Ovary (tissue), 9 donors: ENCODE results near the gene SNHG17. TPM values are rescaled to one million over a fixed set of nuclear protein-coding genes. Genes with fewer than 3 reads are reported as not detected.

Experiments
- DNase-seq, 5 donors: peaks; one replicate each; pipeline ENCODE4 v3.0.0-alpha.2; 2019 to 2020
- H3K27ac ChIP-seq, 2 donors: fragments of 200-600 bp; one replicate each; pipeline versions ENCODE4 v1.5.1 to v1.8.0; 2019 to 2022
- H3K27me3 ChIP-seq: fragments of 200-600 bp; one replicate; pipeline ENCODE4 v1.8.0; 2022
- H3K36me3 ChIP-seq: fragments of 200-600 bp; sonication (generic); one replicate; pipeline ENCODE4 v1.5.1; 2019
- H3K4me1 ChIP-seq: one replicate; pipeline ENCODE4 v1.8.1; 2013; ENCODE audit warnings: mild to moderate bottlenecking, moderate library complexity; ENCODE audit not compliant: insufficient read depth
- H3K4me3 ChIP-seq: fragments of 200-600 bp; sonication (generic); one replicate; pipeline ENCODE4 v1.5.1; 2017
- H3K9me3 ChIP-seq, 2 donors: fragments of 200-600 bp in 1 of 2; sonication (generic) in 1 of 2; one replicate each; pipeline versions ENCODE4 v1.5.1 to v1.8.1; 2013 to 2019; ENCODE audit warnings: mild to moderate bottlenecking in 1 of 2, moderate library complexity in 1 of 2
- EP300 ChIP-seq: sonication (generic); formaldehyde crosslinking; IDR thresholded peaks from one replicate; pipeline ENCODE4 v1.6.1; 2017; ENCODE audit warnings: antibody characterized with exemption
- POLR2A ChIP-seq: fragments of 450-650 bp; IDR thresholded peaks from one replicate; pipeline ENCODE4 v1.6.1; 2017; ENCODE audit warnings: antibody characterized with exemption, mild to moderate bottlenecking, moderate library complexity
- WGBS, 3 donors: extraction: QIAGEN DNeasy Blood & Tissue Kit in 1 of 3; methylation state at CpG; one replicate each; pipeline versions ENCODE4 v1.1.5 to v1.1.7; 2013 to 2017; 5-methylcytosine and 5-hydroxymethylcytosine counted together
- intact Hi-C, 4 donors: fragments of 100-400 bp; cut with DNase I; formaldehyde crosslinking; loops; one replicate each; pipeline versions ENCODE4 v1.11.0 to v1.15.1; 2022 to 2023
- polyA plus RNA-seq, 2 donors: library from polyadenylated mRNA; stranded (reverse); fragments of 200-250 nt in 1 of 2; fragments of 350-450 nt in 1 of 2; fragmentation: Illumina TruSeq in 1 of 2; extraction: RNeasy Lipid Tissue Mini Kit (QIAGEN cat#74804) in 1 of 2; gene quantifications; one replicate each; pipeline ENCODE4 v1.2.3, GENCODE V29; 2013 to 2014
- small RNA-seq: library from RNA; depleted of rRNA; stranded (forward); fragments of <200 nt; gene quantifications from one replicate; pipeline ENCODE3, GENCODE V24; 2016
- total RNA-seq, 7 donors: library from RNA; depleted of rRNA in 2 of 7; stranded (reverse); fragments of >200 nt in 2 of 7; fragmentation: NEBNext Ultra II Directional in 3 of 7; extraction: Animal tissue kit (Norgen Biotek cat#: 25700) in 3 of 7; gene quantifications; one replicate each; pipeline versions ENCODE4 v1.1.0 to v1.2.4, GENCODE V29; 2016 to 2023
- TF ChIP-seq, protein P1 (sequence below), 3 donors: fragments of 450-650 bp in 2 of 3; fragments of 200-600 bp in 1 of 3; IDR thresholded peaks; one replicate each; pipeline versions ENCODE4 v1.5.1 to v1.8.0; 2016 to 2022; ENCODE audit warnings: antibody characterized with exemption in 3 of 3, mild to moderate bottlenecking in 1 of 3
- donor health status: DM: no; HTN: no; CAD: no; lungs with moderate emphysema.
- donor health status: DM: no; HTN: no; CAD: no.
- donor health status: Bipolar disorder and iron deficiency.
- donor health status: DM: yes; HTN: yes; CAD: no.
- donor health status: DM: no; HTN: no; CAD: no.
- donor health status: DM: yes; HTN: yes; CAD: no.

Gene SNHG17
- total and polyA plus RNA-seq, 9 donors, result 22.8 to 72.2 (median 40.1) TPM

DNA sequence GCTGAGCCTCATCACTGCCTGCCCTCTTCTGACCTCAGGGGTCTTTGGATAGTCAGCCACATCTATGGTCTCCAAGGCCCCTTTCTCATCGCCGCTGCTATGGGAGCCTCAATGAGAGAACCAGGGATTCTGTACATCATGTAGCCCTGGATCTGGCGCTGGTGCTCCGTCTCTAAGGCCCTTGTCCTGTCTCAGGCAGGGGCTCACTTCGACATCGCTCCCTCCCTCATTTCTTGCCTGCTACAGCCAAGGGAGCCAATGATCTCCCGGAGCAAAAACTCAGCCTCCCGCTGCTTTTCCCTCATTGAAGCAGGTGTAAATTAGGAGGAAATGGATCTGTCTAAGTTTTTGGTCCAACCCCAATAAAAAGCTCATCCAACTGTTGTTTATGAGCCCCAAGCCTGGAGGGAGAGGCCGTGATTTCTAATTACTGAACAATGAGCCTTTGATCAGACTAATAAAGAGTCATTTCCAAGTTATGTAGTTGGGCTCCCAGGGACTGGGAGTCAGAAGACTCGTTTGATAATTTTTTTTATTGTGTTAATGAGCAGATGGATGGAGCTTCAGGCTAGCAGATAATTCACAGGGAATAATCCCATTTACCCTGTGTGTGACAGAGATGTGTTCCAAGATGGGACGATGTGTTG is 58.0 kb downstream of the SNHG17 start:
- intact Hi-C loops, result no loop called here

DNA sequence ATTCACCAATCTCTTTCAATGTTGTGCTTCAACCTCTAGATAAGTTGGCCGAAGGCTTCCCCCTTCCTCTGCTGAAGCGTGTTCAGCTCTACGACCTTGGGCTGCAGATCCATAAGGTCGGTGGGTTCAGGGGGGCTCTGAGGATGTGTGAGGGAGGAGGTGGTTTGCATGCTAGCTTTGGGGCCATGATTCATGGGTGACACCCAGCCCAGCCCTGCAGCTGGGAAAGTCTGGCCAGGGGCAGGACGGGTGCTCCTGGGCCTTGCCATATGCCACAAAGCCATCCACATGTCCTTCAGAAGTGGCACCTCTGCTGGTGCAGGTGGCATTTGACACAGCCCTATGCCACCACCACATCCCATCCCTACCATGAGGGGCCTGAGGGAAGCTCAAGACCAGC is 61.2 kb downstream of the SNHG17 start:
- H3K27me3 ChIP-seq, result no peaks in the 10 kb centered on the region
- WGBS, 3 donors, result 26 to 37% (median 30%) methylated on average over 5 of the region's 5 CpGs
- TF ChIP-seq, protein P1, sequence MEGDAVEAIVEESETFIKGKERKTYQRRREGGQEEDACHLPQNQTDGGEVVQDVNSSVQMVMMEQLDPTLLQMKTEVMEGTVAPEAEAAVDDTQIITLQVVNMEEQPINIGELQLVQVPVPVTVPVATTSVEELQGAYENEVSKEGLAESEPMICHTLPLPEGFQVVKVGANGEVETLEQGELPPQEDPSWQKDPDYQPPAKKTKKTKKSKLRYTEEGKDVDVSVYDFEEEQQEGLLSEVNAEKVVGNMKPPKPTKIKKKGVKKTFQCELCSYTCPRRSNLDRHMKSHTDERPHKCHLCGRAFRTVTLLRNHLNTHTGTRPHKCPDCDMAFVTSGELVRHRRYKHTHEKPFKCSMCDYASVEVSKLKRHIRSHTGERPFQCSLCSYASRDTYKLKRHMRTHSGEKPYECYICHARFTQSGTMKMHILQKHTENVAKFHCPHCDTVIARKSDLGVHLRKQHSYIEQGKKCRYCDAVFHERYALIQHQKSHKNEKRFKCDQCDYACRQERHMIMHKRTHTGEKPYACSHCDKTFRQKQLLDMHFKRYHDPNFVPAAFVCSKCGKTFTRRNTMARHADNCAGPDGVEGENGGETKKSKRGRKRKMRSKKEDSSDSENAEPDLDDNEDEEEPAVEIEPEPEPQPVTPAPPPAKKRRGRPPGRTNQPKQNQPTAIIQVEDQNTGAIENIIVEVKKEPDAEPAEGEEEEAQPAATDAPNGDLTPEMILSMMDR (IDR thresholded peaks at IDR 0.05), result no peak
- TF ChIP-seq POLR2A (no peak), EP300 (no peak)
- H3K4me1 ChIP-seq, result no peaks in the 10 kb centered on the region
- no peaks in the 10 kb centered on the region for H3K36me3 ChIP-seq
- H3K4me3 ChIP-seq, result no peak overlapping the region
- H3K27ac ChIP-seq, result no peak overlapping the region
- H3K9me3 ChIP-seq, result no peaks in the 10 kb centered on the region
- intact Hi-C loops, result no loop called here
- no peak for DNase-seq

More for the DNA sequence above, 58.0 kb downstream of the SNHG17 start:
- Histone ChIP-seq H3K27ac (no peak overlapping the region), H3K4me1 (no peaks in the 10 kb centered on the region), H3K4me3 (no peak overlapping the region), H3K36me3 (no peaks in the 10 kb centered on the region), H3K27me3 (no peaks in the 10 kb centered on the region), H3K9me3 (no peaks in the 10 kb centered on the region)
- DNase-seq, result no peak
- 67 to 76% (median 73%) methylated on average over 11 of the region's 11 CpGs for WGBS, 3 donors
- TF ChIP-seq POLR2A, result no peak
- TF ChIP-seq, protein P1 (IDR thresholded peaks at IDR 0.05), result no peak
- TF ChIP-seq EP300, result no peak

DNA sequence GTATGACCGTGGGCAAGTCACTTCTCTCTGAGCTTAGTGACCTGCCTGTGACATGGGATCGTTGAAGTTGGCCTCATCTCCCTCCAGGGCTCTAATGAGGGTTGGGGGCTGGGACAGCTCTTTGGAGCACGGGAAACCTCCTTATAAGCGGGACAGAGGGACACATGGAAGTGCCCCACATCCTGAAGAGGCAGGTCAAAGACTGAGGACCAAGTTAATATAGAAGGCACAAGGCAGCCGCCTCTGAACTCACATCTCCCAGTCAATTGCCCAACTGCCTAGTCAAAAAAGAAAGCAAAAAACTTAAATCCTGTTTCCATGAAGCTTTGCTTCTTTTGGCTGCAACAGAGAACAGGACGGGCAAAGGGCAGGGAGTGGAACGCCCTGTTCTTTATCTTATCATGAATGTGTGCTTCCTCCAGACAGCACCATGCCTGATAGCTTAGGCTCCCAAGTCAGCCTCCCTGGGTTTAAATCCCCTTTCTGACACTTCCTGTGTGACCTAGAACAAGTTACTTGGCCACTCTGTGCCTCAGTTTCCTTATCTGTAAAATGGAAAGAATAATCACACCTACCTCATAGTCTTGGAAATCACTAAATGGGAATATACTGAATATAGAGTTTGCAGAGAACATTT is 61.8 kb downstream of the SNHG17 start:
- peak in 1 of 5 donors; percentile 39 for DNase-seq
- Histone ChIP-seq H3K9me3 (no peaks in the 10 kb centered on the region), H3K27ac (no peak overlapping the region), H3K27me3 (no peaks in the 10 kb centered on the region), H3K4me3 (no peak overlapping the region), H3K4me1 (no peaks in the 10 kb centered on the region), H3K36me3 (no peaks in the 10 kb centered on the region)
- 25 to 43% (median 36%) methylated on average over 7 of the region's 7 CpGs for WGBS, 3 donors
- TF ChIP-seq EP300 (no peak), POLR2A (no peak)
- TF ChIP-seq, protein P1 (IDR thresholded peaks at IDR 0.05), result no peak
- intact Hi-C loops, result no loop called here

DNA sequence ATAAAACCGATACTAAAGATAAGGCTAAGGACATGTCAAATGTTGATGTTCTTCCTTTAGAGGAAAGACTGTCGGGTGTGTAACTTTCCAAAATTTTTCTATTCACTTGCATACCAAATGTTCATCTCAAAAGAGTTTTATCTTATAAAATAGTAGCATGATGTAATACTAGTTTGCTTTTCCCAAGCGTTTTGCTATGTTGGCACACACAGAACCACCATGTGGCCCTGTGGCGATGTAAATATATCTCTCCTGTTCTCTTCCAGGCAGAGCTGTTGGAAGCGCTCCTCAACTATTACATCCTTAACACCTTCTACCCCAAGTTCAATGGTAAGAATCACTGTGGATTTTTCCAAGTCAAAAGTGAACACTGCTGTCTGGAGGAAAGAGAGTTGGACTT is 62.3 kb downstream of the SNHG17 start:
- Histone ChIP-seq H3K27ac (no peak overlapping the region), H3K4me1 (no peaks in the 10 kb centered on the region), H3K27me3 (no peaks in the 10 kb centered on the region), H3K4me3 (no peak overlapping the region), H3K36me3 (no peaks in the 10 kb centered on the region), H3K9me3 (no peaks in the 10 kb centered on the region)
- 24 to 25% (median 25%) methylated on average over 5 of the region's 5 CpGs for WGBS, 3 donors
- TF ChIP-seq, protein P1 (IDR thresholded peaks at IDR 0.05), result no peak
- TF ChIP-seq POLR2A (no peak), EP300 (no peak)
- intact Hi-C loops, result no loop called here
- DNase-seq, result no peak

Small RNA genes lying within 50 kb of the gene (small RNA-seq; reads per million reads assigned to genes)
- gene RF00056 (not detected), gene SNORA60 (12.1 reads per million, percentile 85 among the genes with 10 or more reads in this experiment), gene SNORA71A (2.0 reads per million, percentile 72 among the genes with 10 or more reads in this experiment), gene SNORA71B (2.6 reads per million, percentile 74 among the genes with 10 or more reads in this experiment), gene SNORA71C (0.25 reads per million), gene SNORA71D (107 reads per million, percentile 91 among the genes with 10 or more reads in this experiment), gene SNORA71E (not detected)

Other genes with a start within 250 kb of the SNHG17 start
- 10 to 100 TPM in 5 of 7 donors, 1 to 10 TPM in 2; 4.4 to 29.7 (median 16.9) TPM for gene KIAA1755, start 174.6 kb downstream of the SNHG17 start, total RNA-seq
- gene KIAA1755, start 174.6 kb downstream of the SNHG17 start, polyA plus RNA-seq, result 10 to 100 TPM in 1 of 2 donors, 1 to 10 TPM in 1; 9.6 to 11.8 TPM
- gene BPI, start 131.2 kb downstream of the SNHG17 start, total RNA-seq, result 1 to 10 TPM in 3 of 7 donors, under 1 TPM in 3, not detected in 1; 0.43 to 1.8 (median 0.74) TPM
- 1 to 10 TPM; 2.4 to 2.9 TPM for gene BPI, start 131.2 kb downstream of the SNHG17 start, polyA plus RNA-seq
- gene LBP, start 88.8 kb downstream of the SNHG17 start, total RNA-seq, result under 1 TPM in 3 of 7 donors, not detected in 4; 0.12 to 0.20 (median 0.15) TPM
- gene LBP, start 88.8 kb downstream of the SNHG17 start, polyA plus RNA-seq, result under 1 TPM in 1 of 2 donors, not detected in 1; 0.20 TPM
- gene RALGAPB, start 37.5 kb upstream of the SNHG17 start, total RNA-seq, result 10 to 100 TPM; 27.0 to 41.3 (median 32.5) TPM
- 10 to 100 TPM; 10.4 to 26.3 TPM for gene RALGAPB, start 37.5 kb upstream of the SNHG17 start, polyA plus RNA-seq
- not detected for gene ADIG, start 145.9 kb upstream of the SNHG17 start, total RNA-seq
- gene ADIG, start 145.9 kb upstream of the SNHG17 start, polyA plus RNA-seq, result not detected
- gene ARHGAP40, start 166.5 kb upstream of the SNHG17 start, total RNA-seq, result not detected
- gene ARHGAP40, start 166.5 kb upstream of the SNHG17 start, polyA plus RNA-seq, result not detected